Bronchial epithelial cell (primary cell): ENCODE data around the gene TRMT1. TPM values are rescaled to one million over a fixed set of nuclear protein-coding genes. Genes with fewer than 3 reads are reported as not detected.

Experiments
- DNase-seq: peaks from one replicate; pipeline ENCODE4 v3.0.0-alpha.2; 2010; ENCODE audit warnings: low read depth
- FAIRE-seq: peaks from 2 replicates; lab custom pipeline; 2011; peaks lifted over from hg19 to GRCh38; lab: Jason Lieb, UNC
- H3K27me3 ChIP-seq: 2 replicates; pipeline ENCODE4 v1.5.1; 2011; ENCODE audit warnings: low read length; ENCODE audit not compliant: control insufficient read depth, insufficient read depth
- H3K36me3 ChIP-seq: 2 replicates; pipeline ENCODE4 v1.5.1; 2011; ENCODE audit warnings: low read length; ENCODE audit not compliant: control insufficient read depth, insufficient read depth
- H3K4me3 ChIP-seq: 2 replicates; pipeline ENCODE4 v1.5.1; 2011; ENCODE audit warnings: mild to moderate bottlenecking, low read depth, low read length, control low read depth
- CTCF ChIP-seq: IDR thresholded peaks from 2 replicates; pipeline ENCODE4 v1.5.1; 2011; ENCODE audit warnings: mild to moderate bottlenecking, moderate library complexity, low read length, control low read depth, inconsistent platforms; ENCODE audit not compliant: insufficient read depth, severe bottlenecking
- total RNA-seq: library from RNA; depleted of rRNA; stranded (reverse); fragments of >200 nt; gene quantifications from 2 replicates; pipeline ENCODE4 v1.2.1, GENCODE V29; 2014

The TRMT1 gene
- total RNA-seq, 1 donor from 2014 or later: 40.5 TPM

GRCh38 chr19:13109361-13110098 lies 7.0 kb downstream of the TRMT1 start:
- Histone ChIP-seq H3K4me3 (no peak overlapping the region), H3K36me3 (peaks cover 18% of the 10 kb centered on the region), H3K27me3 (no peaks in the 10 kb centered on the region)
- no peak for TF ChIP-seq CTCF
- FAIRE-seq (no peak), DNase-seq (no peak)

GRCh38 chr19:13104848-13105711 lies 11.5 kb downstream of the TRMT1 start:
- FAIRE-seq (no peak), DNase-seq (no peak)
- Histone ChIP-seq H3K36me3 (peaks cover 14% of the 10 kb centered on the region), H3K27me3 (no peaks in the 10 kb centered on the region), H3K4me3 (no peak overlapping the region)
- no peak for TF ChIP-seq CTCF

DNA sequence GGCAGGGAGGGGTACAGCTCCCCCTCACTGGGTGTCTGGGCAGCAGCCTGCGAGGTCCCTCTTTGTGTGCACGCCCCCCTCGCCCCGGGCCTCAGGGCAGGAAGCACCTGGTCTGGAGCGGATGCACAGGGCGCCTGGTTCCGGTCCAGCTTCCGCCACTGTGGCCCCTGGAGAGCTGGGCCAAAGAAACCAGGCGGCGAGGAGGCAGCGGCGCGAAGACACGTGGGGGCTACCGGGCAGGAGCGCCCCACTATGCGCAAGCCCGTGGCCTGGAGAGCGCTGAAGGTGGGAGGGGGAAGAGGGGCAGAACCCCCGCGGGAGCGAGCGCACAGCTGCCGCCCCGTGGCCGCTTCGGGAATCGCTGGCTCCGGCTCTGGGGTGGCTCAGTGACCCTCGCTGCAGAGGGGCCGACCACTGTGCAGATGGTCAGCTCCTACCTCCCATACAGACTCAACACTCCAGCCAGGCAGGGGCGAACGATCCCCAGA lies 12.1 kb downstream of the TRMT1 start:
- peak; percentile 79 for TF ChIP-seq CTCF
- peaks cover 9% of the 10 kb centered on the region for H3K36me3 ChIP-seq
- H3K4me3 ChIP-seq: no peak overlapping the region
- FAIRE-seq (no peak), DNase-seq (no peak)
- no peaks in the 10 kb centered on the region for H3K27me3 ChIP-seq

GRCh38 chr19:13103581-13104359 lies 12.8 kb downstream of the TRMT1 start:
- no peak for DNase-seq
- no peak for TF ChIP-seq CTCF
- Histone ChIP-seq H3K36me3 (peaks cover 8% of the 10 kb centered on the region), H3K27me3 (no peaks in the 10 kb centered on the region), H3K4me3 (no peak overlapping the region)
- no peak for FAIRE-seq

DNA sequence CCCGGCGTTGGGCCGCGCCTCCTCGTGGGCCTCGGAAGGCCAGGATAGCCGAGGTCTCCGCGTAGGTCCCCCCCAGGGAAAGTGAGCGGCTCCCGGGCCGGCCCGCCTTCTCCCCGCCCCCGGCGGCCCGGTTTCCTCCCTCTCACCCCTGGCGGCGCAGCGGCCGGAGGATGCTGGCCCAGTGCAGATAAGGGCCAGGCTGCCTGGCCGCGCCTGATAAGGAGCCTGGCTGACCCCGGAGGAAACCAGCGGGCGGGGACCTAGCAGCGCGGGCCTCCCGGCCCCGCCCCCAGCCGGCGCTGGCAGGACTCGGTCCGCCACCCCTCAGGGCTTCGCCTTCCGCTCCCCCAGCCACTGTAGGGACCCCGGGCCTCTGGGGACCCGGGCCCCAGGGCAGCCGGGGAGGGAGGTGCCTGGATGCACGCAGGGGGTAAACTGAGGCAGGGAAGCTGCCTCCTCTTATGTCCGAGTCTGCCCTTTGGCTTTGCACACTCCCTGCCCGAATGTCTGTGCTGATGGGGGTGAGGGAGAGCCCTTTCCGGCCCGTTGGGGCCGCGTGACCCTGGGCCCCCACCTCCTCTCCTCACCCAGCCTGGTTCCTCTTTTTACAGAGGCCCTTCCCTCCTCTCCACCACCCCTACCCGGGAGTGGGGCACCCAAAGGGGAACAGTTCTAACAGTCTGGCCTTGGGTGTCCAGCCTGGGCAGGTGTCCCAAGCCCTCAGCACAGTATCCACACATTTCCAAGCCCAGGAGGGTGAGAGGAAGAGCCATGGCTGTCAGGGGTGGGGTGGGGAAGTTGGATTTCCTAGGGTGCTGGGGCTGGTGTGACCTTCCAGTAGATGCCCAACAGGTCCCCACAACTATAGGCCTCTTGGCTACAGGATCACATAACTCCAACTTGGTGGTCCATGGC lies 13.6 kb downstream of the TRMT1 start, which contains the start of gene LYL1:
Gene LYL1 (minus strand): TSS at position 193 of the 915 bp plus-strand sequence. CDS start 1,687 bp downstream, outside the sequence.
- FAIRE-seq (no peak), DNase-seq (no peak)
- peaks cover 8% of the 10 kb centered on the region for H3K36me3 ChIP-seq
- peak within 1 kb of the TSS; percentile 25 for H3K4me3 ChIP-seq
- TF ChIP-seq CTCF: no peak
- no peaks in the 10 kb centered on the region for H3K27me3 ChIP-seq
